Activated gamma-delta T cell treated with anti-CD3 and anti-CD28 coated beads, Interleukin-2, amount 50 U/mL, for 16 hours (primary cell): ENCODE data around the gene SYNGR3.
A peak's percentile ranks its signal among the peaks of the same experiment; 100 is the strongest.
"Not testable (repeated sequence)": the region's sequence is repeated elsewhere in the genome, so short reads cannot be mapped to it uniquely, and the experiment has no call there.

Source experiments
- DNase-seq: peaks from one replicate; pipeline ENCODE4 v3.0.0-alpha.2; 2020; ENCODE audit warnings: low read depth

SYNGR3 gene

DNA sequence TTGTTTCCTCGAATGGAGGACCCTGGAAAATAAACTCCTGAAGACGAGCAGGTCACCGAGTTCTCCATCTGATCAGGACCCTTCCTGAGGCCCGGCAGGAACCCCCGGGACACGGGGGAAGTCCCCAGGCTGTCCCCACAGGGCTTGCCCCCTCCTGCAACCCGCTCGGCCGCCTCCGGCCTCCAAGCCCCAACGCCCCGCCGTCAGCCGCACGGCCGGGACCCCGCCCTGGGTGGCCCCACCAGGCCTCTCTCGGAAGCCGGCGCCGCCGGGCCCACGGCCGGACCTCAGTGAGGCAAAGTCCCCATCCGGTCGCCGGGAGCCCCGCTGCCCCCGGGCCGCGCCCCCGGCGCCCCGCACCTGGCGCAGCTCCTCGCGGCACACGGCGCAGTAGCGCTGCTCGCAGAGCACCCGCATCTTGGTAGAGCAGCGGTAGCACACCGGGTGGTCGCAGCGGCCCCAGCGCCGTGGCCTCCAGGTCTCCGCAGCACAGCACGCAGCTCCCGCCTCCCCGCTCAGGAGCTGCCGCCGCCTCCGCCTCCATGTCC is 19.5 kb downstream of the SYNGR3 start:
- DNase-seq, result no peak

- peak; percentile 60 for DNase-seq
These were observed 20.2 kb downstream of the SYNGR3 start, which contains the start of gene ZNF598 for GRCh38 chr16:2009791-2010510. Gene ZNF598 (minus strand): TSS chr16:2009821.

DNA sequence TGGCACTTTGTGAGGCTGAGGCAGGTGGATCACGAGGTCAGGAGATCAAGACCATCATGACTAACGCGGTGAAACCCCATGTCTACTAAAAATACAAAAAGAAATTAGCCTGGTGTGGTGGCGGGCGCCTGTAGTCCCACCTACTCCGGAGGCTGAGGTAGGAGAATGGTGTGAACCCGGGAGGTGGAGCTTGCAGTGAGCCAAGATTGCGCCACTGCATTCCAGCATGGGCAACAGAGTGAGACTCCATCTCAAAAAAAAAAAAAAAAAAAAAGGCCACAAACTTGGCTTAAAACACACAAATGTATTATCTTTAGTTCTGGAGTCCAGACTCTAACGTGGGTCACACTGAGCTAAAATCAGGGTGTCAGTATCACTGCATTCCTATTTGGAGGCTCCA is 22.0 kb downstream of the SYNGR3 start:
- DNase-seq, result not testable (repeated sequence)

DNA sequence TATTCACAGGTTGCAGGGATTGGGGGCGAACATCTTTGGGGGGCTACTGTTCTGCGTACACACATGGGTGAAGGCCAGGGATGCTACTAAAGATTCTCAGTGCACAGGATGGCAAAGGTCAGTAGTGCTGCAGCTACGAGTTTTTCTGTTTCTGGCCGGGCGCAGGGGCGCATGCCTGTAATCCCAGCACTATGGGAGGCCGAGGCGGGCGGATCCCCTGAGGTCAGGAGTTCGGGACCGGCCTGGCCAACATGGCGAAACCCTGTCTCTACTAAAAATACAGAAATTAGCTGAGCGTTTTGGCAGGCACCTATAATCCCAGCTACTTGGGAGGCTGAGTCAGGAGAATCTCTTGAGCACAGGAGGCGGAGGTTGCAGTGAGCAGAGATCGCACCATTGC is 23.8 kb downstream of the SYNGR3 start:
- DNase-seq, result no peak

DNA sequence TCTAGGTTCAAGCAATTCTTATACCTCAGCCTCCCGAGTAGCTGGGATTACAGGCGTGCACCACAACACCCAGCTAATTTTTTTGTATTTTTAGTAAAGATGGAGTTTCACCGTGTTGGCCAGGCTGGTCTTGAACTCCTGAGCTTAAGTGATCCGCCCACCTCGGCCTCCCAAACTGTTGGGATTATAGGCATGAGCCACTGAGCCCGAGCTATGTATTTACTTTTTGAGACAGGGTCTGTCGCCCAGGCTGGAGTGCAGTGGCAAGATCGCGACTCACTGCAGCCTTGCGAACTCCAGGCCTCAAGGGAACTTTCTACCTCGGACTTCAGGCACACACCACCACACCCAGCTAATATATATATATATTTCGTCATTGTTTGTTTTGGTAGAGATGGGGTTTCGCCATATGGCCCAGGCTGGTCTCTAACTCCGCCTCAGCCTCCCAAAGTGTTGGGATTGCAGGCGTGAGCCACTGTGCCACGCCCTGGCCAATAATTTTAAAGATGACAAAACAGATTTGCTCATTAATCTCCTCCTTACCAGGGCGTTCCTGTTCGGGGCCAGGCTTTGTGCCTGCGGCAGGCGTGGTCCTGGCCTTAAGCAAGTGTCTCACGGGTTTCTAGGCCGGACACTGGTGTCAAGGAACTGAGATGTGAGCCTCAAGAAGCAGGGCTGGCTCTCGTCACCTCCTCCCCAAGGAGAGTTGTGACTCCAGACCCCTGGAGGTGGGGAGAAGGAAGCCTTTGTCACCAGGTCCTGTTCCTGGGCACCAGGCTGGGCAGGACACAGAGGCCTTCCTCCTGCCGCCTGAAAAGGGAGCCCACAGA is 25.6 kb downstream of the SYNGR3 start:
- DNase-seq, result no peak

DNA sequence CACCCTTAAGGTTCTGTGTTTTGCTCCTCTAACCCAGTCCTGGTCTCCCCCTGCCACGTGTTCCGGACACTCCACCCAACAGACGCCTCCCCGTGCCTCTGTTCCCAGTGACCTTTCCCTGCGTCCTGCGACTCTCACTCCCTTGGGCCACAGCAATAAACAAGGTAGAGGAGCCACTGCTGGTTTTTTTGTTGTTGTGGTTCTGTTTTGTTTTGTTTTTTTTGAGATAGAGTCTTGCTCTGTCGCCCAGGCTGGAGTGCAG is 26.1 kb downstream of the SYNGR3 start:
- no peak for DNase-seq

- no peak for DNase-seq
These were observed 26.7 kb downstream of the SYNGR3 start for GRCh38 chr16:2016407-2016922.

GRCh38 chr16:2019518-2019920 is 29.7 kb downstream of the SYNGR3 start, which contains the start of gene NPW:
Gene NPW (plus strand): TSS chr16:2019785.
- DNase-seq, result no peak

GRCh38 chr16:2019921-2020831 is 30.4 kb downstream of the SYNGR3 start:
- DNase-seq, result no peak

DNA sequence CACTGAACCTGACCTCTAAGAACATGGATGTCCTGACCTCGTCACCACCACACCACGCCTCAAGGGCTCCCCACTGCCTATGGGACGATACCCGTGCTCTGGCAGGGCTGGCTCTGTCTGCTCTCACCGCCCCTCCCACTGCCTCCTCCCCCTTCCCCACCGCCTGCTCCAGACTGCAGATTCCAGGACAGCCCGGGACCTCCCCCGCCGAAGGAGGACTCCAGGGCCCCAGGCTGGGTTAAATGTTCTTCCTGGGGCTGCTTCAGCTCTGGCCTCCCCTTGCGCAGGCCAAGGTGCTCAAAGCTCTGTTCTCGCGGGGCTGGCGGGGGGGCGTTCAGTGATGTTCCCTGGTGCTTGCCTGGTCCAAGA is 32.9 kb downstream of the SYNGR3 start:
- DNase-seq, result no peak

DNA sequence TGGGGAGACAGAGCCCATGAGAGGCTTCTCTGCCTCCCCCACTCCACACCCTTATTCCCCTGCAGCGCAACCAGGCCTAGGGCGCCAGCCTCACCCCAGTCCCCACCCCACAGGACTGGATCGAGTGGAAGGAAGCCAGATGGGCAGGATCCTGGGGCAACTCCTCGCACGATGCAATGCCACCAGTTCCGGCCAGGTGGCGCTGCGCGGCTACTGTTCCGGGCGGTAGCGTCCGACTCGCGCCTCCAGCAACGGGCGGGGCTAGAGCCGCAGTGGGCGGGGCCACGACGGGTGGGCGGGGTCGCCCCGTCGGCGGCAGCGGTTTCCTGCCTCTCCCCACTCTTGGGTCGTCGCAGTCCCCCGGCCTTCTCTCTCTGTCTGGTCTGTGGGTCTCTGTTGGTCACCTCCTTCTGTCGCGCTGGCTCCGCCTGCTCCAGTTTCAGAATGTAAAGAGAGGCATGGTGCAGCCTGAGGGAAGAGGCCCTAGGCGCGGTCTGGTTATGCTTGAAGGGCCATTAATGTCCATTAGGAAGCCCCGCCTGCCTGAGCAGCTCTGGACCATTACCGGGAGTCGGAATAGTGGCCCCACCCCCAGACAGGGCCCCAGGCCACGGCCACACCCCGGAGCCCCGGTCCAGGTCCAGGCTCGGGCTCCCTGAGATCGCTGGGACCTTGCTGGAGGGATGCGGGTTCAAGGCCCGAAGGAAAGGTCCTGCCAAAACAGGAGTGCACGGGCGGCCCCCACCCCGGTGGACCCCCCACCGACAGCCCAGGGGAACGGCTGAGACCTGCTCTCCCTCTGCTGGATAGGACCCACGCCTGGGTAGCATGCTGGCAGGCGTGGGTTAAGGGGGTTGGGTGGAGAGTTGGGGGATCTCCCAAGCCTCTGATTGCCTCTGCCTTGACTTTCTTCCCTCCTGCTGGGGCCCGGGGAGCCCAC is 33.6 kb downstream of the SYNGR3 start:
- peak; percentile 96 for DNase-seq

DNA sequence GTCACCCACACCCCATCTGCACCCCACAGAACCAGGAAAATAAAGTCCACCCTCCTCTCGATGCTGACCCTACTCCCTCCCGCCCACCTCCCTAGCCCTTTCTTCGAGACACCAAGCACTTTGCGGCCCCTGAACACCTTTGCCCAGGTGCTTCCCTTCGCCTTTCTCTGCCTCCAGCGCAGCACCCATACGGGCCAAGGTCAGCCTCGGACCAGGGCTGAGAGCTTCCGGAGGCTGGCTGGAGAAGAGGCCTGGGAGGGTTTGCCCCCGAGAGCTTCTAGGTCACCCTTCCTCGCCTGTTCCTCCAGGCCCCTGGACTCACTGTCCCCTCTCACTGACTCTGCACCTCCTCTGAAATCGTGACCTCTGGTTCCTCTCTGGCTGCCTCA is 34.3 kb downstream of the SYNGR3 start:
- no peak for DNase-seq

GRCh38 chr16:2025251-2025650 is 35.5 kb downstream of the SYNGR3 start:
- no peak for DNase-seq

- no peak for DNase-seq
These were observed 36.2 kb downstream of the SYNGR3 start for GRCh38 chr16:2025878-2026460.

DNA sequence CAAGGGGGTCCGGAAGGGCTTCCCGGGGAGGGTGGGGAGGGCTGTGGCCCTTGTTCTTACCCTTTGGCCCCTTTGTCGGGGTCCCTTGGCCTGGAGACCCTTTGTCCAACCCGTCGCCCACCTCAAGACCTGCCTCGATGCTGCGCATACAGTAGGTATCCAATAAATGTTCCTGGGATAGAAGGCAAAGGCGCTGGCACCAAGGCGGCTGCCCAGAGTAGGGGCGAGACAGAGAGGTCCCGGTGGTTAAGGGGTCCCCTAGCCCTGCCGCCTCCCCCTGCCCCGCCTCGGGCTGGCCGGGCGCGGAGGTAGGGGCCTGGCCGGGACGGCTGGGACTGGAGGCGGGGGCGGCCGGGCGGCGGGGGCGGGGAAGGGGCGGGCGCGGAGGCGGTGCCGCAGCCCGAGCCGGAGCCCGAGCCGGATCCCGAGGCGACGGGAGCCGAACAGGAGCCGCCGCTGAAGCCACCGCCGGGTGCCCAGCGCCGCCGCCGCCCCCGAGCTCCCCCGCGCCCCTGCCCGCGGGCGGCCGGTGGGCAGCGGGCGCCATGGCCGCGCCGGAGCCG is 36.8 kb downstream of the SYNGR3 start, which contains the start of gene NHERF2:
Gene NHERF2, plus strand, starts transcription at position 442 of the 563 bp plus-strand sequence. Its CDS starts 104 bp downstream, at position 546.
- DNase-seq, result no peak

GRCh38 chr16:2027024-2028010 is 37.5 kb downstream of the SYNGR3 start:
- DNase-seq, result no peak

DNA sequence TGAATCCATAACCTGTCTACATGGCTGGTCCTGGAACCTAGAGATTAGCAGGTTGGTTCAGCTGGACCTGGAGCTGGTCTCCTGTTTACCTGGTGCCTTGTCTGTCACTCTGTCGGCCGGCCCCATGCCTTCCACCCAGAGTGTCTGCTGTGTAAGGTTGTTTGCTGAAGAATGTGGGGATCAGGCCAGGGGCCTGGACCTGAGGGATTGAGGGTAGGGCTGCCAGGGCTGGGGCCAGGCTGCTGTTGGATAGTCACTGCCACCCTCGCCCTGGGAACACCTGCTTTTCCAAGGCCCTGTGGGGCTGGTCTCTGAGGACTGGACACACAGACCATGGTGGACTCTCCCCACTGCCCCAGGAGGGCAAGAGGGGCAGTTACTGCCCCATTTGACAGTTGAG is 38.4 kb downstream of the SYNGR3 start:
- no peak for DNase-seq

DNA sequence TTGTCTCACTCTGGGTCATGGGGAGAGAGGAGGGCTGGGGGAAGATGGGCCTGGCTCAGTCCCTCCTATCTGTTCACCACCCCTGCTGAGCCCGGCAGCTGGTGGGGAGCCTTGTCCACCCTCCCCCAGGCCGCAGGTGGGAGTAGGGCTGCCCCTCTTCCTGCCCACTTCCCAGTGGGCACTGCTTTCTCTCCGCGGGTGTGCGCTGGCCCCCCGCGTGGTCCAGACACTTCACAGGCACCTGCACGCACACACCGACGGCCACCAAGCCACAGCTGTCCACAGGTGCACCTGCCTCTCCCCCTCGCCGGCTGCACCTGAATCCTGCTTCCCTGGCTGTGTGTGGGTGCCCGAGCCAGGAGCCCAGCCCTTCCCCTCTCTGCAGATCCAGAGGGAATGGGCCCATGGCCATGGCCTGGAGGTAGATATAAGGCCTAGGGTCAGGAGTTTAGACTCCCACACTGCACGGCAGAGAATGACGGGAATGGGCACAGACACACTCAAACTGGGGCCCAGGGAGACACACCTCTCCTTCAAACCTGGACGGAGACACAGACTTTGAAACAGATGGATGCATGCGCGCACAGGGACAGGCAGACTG is 39.0 kb downstream of the SYNGR3 start:
- DNase-seq, result no peak
